NCI-H510A (cell line): ENCODE data around the gene NHERF1.

Source experiments
- DNase-seq: peaks from one replicate; lab custom pipeline; 2025; lab: John Stamatoyannopoulos, UW

Gene NHERF1

DNA sequence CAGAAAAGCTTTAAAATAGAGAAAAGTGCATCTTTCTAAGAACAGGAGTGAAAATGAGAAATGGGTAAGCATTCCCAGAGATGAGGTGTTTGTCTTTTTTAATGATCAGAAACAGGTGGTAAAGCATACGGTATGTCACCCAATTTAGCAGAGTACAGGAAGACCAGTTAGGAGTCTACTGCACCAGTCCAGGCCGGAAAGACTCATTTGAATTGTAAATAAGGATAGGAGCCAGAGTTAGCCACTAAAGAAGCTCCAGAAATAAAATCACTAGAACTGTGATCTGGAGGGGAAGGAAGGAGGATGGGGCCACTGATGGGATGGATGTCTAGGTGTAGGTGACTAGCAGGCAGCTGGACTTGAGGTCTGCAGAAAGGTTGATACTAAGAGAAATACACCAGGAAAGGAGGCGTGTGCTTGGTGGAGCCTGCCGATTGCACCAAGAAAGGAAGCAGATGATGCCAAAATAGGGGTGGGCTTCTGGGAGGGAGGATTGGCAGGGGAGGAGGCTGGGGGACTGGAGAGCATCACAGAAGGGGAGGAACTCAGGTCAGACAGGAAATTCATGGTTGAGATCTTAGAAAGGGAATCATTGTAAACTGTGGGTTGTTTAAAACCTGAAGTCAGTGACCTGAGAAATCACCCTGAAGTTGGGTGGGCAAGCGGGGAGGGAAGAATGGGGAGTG is 35.8 kb downstream of the NHERF1 start:
- no peak for DNase-seq

DNA sequence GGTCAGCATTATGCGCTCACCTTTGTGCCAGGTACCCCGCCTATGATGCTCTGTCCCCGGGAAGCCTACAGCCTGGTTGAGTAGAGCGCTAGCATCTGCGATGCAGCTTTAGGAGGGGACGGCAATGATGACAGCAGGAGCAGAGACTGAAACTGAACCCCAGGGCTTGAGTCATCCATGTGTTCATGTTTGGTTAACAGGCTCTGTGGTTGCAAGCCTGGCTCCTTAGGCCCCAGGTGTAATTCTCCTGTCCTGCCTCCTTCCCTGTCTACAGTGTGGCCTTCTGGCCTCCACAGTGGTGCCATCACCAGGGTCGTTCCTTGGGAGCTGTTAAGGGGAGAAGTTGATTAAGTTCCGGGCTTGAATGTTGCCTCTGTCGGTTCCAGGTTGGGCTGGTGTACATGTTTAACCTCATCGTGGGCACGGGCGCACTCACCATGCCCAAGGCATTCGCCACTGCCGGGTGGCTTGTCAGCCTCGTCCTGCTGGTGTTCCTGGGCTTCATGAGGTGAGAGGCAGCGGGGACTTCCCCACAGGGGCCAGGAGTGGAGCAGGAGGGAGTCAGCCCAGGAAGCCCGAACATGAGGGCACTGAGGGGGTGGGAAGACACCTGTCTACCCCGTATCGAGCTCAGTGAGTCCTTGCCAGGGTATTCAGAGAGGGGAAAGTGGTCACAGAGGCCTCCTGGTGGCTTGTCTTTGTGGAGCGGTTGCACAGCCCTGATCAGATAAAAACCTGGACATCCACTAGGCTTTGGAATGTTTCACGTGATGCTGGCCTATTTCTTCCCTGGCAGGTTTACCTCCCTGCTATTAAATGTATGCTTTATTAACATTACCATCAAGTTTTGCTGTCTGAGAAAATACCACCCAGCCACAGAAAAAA is 36.9 kb downstream of the NHERF1 start:
- no peak for DNase-seq

DNA sequence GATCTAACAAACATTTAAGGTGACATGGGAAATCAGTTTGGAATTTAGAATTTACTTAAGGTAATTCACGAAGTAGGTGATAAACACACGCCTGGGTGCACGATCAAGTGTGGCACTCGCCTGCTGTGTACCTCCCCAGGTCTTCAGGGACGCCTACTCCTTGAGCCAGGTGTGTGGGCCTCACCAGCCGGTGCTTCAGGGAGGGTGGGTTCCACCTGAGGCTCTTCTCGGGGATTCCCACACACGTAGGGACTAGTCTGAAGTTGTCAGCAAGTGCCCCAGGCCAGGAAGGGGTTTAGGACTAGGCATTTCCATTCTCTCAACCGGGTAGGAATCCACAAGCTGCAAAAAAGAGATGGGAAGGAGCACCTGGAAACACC is 37.5 kb downstream of the NHERF1 start:
- DNase-seq: no peak

DNA sequence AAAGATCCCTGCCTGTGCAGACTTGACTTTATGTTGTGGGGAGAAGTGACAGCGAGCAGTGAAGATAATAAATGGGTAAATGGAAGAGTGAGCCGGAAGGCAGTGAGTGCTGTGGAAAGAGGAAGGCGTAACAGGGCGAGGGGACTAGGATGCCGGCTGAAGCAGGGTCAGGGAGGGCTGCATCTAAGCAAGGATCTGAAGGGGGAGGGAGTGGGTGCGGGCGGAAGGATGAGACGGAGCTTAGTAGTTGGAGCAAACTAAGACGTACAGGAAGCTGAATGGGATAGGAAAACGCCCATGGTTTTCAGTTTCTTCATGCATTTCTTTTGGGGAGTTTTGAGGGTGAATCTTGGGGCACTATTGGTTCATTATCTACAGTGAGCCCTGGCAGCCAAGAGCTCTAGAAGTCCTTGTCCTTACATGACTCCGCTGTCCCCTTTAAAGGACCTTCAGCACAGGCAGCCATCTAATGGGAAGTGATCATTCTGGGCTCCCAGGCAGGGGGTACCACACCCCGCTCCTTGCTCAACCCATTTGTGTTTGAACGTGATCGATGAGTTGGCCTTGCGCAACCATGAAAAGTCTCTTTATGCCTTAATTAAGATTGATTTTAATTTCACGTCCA is 38.1 kb downstream of the NHERF1 start:
- DNase-seq: no peak

DNA sequence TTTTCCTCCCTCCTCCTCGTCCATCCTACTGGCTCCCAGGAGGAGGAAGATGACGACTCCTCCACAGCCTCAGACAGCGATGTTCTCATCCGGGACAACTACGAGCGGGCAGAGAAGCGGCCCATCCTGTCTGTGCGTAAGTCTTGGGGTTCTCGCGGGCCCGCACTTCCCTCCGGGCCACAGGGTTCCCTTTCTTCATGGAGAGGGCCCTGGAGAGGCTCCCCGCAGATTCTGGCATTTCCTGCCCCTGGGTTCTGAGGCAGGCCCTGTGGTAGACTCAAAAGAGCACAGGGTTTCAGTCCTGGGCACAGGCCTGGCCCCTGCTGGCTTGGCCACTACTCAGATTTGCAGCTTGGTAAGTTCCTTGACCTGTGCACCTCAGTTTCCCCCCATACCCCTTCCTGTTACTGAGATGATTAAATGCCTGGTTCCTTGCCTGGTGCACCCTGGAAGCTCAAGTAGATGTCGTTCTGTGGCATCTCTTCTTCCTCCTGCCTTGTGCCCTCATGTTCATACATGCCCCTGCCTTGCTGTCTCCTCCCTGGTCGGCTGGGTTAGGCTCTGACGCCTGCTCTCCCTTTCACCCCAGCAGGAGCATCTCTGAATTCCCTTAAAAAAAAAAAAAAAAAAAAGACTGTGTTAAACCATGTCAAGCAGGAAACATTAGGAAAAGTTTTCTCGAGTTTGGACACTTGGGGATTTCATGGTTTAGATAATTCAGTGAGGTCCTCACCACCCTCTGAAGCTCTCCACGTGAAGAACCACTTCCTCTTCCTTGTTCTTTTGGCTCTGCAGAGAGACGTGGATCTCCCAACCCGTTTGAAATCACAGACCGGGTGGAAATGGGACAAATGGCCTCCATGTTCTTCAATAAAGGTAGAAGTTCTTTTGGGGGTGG is 42.0 kb downstream of the NHERF1 start:
- DNase-seq: no peak

DNA sequence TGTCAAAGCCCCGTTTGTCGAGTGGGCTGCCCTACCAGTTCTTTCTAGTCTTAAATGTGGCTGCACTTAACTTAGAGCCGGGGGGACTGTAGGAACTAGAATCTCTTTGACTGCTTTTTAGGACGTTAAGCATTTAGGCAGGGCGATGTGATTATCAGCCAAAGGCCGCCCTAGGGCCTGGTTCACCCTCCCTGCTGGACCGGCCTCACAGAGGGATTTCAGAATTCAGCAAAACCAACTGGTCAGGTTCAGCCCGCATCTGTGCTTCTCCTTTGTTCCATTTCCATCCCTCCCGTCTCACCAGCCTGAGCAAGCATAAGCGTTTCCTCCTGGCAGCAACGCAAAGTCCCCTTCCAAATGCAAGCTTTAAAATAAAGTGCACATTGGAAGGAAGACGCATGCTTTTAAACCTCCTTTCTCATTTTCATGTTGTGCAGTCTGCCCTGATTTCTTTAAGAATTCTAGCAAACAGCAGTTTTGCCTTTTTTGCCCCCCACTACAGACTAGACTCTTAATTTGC is 44.2 kb downstream of the NHERF1 start:
- no peak for DNase-seq

DNA sequence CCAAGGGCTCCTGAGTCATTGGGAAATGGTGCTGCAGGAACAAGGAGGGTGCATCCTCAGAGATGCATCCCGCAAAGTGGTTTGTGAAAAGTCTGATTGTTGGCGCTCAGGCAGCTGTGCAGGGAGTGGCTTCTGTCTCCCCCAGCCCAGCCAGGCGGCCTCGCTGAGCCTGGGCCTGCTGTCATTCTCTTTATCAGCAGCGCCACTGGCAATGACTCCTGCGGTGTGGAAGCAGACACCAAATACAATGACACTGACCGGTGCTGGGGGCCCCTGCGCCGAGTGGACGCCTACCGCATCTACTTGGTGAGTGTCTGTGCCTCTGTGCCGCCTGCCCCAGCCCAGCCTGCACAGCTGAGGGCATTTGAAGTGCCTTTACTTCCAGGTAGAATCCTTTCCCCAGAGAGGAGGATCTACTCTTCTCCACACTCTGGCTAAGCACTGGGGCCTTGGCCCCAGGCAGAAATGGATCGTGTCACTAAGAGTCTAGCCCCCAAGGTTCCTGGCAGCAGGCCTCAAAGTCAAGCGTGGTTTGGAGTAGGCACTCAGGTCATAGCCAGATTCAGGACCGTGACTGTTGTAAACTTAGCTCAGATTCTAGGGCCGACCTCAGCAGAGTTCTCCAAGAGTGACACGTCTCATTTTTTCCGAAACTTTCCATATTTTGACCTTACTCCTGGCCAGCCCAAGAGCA is 47.0 kb downstream of the NHERF1 start:
- no peak for DNase-seq

DNA sequence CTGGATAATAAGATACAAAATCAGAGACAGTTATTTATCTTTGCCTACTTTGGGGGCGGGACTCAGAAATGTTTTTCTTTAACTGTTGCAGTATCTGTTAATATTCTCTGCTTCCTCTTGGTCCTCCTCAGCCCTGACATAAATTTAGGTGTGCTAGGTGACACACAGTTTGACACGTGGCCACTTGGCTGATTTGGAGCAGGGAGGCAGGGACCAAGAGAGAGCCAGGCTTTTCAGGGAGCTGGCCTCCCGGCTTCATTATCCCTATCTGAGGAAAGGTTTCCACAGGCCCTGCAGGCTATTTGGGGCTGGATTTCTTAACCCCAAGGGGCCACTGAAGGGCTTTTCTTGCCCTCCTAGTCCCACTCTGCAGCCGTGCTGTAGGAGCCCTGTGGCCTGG is 47.8 kb downstream of the NHERF1 start:
- DNase-seq: no peak

DNA sequence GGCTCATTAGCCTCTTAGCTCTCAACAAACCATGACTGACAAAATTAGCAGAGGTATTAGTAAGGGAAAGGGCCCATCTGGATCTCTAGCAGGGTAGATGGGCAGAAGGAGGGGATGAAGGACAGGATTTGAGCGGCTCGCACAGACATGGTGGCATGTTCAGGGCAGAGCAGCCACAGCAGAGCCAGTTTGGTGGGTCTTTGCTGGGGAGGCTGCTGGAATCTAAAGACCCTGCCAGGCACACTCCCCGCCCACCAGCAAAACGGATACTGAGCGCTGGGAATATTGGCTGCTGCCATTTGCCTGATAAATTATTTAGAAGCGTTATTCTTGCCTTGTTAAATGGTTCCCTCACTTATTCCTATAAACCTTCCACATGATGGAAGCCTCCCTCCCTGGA is 48.4 kb downstream of the NHERF1 start:
- no peak for DNase-seq

DNA sequence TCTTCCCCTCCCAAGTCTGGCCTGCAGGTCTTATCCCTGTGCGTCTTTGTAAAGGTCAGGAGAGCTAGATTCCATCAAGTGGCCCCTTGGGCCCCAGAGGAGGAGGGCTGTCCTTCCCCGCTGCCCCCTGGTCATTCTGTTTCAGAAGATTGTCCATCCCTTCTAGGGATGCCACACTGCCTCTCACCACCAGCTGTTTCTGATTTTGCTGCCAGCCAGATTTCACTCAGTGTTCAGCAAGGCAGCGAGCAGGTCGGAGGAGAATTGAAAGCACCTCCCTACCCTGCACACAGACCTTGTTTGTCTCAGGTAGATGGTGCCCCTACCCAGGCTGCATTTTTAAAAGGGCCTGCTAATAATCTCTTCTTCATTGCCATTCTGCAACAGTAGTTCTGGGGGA is 49.4 kb downstream of the NHERF1 start:
- DNase-seq: no peak

DNA sequence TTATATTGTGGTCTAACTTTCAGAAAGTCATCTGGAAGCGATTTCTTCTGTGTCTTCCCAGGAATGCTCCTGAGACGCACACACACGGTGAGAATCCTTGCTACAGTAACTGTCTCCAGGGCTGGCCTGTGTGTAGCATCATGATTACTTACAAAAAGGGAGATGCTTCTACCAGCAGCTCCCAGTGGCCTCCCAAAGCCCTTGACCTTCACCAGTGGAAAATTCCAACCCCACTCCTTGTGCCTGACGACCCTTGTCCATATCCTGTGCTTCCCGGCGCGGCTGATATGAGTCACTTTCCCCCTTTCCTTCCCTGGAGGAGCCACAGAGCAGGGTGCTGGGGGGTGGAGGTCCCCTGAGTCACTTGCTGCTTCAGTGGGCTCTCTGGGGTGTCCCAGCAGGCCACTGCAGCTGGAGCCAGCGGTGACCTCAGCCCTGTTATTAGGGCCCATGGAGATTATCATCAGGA is 49.8 kb downstream of the NHERF1 start:
- no peak for DNase-seq

DNA sequence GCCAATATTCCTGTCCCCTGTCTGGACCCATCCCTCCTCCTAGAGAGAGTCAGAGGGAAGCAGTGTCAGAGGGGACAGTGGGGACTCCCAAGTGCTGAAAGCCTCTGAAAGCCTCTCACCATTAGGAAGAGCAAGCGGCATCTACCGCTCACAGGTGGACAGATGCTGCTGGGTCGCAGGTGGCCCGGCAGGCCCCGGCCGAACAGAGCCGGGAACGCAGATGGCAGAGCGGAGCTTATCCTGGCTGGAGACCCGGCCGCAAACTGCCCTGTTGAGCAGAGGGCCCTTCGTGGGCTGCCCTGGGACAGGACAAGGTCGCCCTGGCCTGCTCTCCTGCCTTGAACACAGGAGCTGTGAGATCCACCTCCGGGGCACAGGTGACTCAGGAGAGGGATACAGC is 50.7 kb downstream of the NHERF1 start:
- DNase-seq: no peak

DNA sequence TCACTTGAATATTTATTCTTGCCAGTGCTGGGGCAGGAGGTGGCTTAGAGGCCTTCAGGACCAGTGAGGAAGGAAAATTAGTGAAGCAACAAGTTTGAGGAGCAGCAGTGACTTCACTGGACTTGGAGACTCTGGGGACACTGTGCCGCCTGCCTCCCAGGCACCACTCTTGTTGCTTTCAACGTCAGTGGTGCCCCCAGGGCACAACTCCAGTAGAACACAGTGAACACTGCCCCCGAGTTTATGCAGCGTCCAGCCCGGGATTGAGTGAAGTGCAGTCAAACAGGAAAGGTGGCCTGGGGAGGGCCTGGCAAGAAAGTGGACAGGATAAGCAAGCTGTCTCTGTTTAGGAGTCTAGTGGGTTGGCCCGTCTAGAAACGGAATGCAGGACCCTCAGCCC is 52.1 kb downstream of the NHERF1 start:
- no peak for DNase-seq

DNA sequence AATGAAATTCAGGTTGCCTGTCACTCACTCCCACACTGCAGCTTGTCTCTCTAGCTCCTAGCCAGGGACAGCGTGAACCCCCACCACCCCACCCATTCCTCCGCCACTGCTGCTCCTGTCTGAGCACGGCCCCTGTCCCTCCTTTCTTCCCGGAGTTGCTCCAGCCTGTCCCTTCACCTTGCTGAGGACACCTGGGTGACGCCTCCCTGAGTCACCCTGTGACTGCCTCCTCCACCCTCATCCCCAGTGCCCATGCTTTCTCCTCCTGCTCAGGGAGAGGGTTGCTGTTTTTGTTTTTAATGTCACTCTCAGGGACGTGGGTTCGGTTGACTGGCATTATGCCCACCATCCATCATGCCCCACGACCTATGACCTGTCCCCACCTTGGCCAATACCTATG is 53.5 kb downstream of the NHERF1 start:
- no peak for DNase-seq

DNA sequence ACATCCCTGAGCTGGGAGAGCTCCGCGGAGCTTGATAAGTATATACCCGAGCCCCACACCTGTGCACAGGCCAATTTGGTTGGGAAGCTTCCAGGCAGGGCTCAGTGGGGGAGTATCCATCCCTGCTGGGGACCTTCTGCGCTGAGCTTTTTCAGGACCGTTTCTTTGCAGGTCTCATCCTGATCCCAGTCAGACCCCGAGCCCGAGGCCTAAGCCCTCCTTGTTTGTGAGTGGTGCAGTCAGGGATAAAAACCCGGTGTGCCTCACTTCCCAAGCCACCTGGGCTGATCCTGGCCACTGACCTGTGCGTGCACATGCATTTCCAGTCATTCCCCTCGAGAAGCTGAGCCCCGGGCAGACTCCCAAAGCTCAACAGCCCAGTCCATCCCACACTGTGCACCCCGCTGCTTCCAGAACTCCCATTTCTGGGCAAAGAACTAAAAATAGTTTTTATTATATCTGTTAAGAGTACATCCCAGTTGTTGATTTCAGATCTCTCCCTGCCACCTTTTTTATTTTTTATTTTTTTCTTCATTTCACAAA is 55.0 kb downstream of the NHERF1 start:
- no peak for DNase-seq

DNA sequence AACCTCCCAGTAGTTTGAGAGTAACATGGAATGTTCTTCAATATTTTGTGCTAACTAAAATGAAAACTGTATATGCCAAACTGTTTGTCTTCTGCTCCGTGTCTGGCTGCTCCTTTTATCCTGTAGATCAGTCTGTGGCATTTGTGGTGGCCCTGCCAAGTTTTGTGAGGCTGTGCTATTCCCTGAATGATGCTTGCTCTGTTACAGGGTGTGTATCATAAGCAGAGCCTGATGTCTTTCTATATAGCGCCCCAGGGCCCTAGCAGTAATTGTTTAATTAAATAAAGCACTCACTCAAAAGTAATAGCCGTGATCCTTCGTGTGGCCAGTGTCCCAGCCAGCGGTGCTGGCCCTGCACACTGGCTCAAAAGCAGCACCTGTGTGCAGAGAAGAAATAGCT is 55.5 kb downstream of the NHERF1 start:
- DNase-seq: no peak

DNA sequence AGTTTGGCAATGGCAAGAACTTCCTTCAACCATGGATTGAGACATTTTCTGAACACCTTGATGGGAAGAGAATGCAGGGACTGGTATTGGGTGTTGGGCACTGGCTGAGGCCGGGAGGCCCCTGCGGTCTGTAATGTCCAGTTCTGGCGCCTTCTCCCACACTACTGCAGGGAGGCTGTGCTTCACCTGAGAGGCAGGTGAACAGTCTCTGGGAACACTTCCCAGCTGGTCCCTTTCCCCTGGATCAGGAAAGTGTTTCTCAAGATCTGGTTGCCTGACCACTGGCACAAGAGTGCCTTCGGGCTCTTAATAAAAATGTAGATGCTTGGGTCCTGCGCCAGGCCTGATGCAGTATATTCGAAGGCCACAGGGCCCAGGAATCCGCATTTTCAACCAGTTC is 56.3 kb downstream of the NHERF1 start:
- DNase-seq: no peak

DNA sequence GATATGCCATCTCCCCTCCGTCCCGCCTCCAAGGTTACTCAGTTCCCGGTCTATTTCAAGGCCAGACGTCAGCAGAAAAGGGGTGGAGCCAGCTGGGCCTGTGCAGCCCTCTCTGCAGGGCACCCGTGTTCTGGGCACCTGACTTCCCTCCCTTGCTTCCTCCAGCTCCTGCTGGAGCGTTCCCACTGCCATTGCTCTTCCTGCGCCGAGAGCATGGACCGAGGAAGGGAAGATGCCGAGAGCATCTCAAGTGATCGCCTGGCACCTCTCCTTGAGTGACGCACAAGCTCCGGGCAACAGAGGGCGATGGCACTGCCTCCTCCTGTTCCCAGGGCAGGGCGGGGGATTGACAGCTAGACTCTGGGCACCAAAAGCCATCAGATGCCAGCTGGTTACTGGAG is 57.2 kb downstream of the NHERF1 start:
- DNase-seq: no peak

DNA sequence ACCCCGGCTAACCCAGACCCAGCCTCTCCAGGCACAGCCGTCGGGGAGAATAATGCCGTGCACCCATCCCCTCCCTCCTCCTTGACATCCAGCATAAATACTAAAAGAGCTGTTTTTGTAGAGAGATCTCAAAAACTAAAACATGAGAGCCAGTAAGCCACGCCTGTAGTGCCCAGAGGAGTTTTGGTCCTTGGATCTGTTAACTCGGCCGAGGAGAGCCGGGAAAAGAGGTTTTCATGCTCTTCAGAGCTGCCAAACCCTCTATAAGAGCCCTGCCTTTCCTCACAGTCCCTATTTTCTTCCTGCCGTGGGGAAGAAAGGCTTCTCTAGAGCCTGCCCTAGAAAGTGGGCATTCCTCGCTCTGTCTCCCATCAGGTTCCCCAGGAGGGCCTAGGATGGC is 57.9 kb downstream of the NHERF1 start:
- no peak for DNase-seq

DNA sequence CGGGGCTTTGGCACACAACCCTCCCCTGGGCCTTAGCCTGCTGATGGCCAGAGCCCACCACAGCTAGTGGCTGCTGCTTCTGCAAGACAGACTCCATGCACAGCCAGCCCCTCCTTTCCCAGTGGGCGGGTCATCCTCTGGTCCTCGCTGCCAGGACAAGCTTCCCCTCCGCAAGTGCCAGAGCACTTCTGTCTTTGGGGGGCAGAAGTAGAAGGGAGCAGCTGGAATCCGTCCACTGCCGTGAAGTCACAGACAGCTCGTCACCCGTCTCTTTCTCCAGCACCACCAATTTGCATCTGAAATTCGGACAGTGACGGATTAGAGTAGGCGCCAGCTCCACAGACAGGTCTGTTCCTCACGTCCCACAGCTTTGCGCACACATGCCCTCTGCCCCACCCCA is 59.0 kb downstream of the NHERF1 start:
- no peak for DNase-seq

DNA sequence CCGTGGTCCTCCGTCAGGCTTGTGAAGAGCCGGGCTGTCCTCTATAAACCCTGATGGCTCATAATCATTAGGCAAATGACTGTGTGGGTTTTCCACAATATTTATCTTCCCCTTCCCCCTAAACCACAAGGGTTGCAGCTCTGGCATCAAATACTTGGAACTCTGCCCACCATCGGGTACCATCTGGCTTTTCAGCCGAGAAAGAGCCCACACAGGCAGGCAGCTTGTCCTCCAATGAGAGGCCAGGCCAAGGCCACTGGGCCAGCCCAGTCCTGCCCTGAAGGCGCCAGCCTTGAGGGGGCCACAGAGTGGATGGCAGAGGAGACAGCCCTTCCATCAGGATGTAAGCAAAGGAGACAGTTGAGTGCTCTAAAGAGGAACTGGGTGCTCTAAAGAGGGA is 59.5 kb downstream of the NHERF1 start:
- peak; percentile 76 for DNase-seq
